LNCAP (cell line): ENCODE measurements around the gene OR9Q1.

Experiments used
- TF ChIP-seq, protein P1 (sequence below): fragments of 450-650 bp; IDR thresholded peaks from 2 replicates; pipeline ENCODE4 v1.5.1; 2017; ENCODE audit warnings: mild to moderate bottlenecking

OR9Q1 gene

DNA sequence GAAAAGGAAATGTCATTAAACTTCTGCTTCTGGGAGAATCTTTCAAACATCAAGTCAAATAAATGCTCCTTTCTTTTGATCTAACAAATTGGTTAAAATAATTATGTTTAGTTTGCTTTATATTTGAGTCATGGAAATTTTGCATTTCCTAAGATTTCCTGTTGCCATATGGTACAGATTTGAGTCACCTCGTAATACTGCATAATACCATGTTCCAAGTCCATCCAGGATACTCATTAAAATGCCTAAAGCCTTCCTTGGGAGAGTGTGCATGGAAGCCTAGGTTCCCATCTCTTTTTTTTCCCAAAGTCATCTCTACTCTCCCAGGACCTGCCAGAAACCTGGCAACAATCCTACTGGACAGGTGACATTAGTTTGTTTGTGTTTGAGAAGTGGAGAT is 97.4 kb downstream of the OR9Q1 start:
- TF ChIP-seq, protein P1, sequence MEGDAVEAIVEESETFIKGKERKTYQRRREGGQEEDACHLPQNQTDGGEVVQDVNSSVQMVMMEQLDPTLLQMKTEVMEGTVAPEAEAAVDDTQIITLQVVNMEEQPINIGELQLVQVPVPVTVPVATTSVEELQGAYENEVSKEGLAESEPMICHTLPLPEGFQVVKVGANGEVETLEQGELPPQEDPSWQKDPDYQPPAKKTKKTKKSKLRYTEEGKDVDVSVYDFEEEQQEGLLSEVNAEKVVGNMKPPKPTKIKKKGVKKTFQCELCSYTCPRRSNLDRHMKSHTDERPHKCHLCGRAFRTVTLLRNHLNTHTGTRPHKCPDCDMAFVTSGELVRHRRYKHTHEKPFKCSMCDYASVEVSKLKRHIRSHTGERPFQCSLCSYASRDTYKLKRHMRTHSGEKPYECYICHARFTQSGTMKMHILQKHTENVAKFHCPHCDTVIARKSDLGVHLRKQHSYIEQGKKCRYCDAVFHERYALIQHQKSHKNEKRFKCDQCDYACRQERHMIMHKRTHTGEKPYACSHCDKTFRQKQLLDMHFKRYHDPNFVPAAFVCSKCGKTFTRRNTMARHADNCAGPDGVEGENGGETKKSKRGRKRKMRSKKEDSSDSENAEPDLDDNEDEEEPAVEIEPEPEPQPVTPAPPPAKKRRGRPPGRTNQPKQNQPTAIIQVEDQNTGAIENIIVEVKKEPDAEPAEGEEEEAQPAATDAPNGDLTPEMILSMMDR, result no peak

DNA sequence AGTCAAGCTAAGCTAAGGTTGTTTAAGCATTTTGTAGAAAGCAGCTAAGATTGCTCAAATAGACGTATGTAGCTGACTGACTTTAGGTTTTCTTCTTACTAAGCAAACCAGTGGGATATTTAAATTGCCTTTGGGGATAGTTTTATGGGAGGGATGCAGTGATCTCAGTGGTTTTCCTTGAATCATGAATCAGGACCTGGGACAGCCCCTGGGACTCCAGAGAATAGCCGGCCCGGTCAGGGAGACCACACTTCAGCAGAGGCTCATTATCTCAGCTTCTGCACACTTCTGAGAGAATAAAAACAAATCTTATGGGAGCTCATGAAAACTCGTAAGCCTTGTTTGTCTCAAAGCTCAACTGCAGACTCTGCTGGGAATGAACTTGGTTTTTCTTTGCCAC is 101.8 kb downstream of the OR9Q1 start, which contains the start of gene OR9I1:
Gene OR9I1, minus strand, starts transcription at position 62 of the 400 bp plus-strand sequence. CDS start 6,086 bp downstream, outside the sequence.
- TF ChIP-seq, protein P1, result no peak

DNA sequence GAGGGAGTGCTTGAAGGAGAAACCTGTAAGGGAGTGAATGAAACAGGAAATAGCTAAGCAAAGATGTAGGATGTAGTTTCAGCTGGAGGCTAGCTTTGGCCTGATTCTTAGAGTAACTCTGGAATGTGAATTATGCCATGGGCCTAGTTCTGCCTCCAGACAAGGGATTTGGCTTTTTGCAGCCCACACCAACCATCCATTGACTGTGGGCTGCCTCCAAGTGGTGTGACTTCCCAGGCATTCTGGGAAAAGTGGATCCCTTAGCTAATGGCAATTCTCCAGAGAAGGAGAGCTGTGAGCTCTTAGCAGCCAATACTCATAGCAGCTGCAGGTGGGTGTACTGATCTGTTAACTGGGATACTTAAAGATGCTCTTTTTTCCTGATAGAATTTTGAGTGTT is 103.7 kb downstream of the OR9Q1 start:
- TF ChIP-seq, protein P1, result no peak

DNA sequence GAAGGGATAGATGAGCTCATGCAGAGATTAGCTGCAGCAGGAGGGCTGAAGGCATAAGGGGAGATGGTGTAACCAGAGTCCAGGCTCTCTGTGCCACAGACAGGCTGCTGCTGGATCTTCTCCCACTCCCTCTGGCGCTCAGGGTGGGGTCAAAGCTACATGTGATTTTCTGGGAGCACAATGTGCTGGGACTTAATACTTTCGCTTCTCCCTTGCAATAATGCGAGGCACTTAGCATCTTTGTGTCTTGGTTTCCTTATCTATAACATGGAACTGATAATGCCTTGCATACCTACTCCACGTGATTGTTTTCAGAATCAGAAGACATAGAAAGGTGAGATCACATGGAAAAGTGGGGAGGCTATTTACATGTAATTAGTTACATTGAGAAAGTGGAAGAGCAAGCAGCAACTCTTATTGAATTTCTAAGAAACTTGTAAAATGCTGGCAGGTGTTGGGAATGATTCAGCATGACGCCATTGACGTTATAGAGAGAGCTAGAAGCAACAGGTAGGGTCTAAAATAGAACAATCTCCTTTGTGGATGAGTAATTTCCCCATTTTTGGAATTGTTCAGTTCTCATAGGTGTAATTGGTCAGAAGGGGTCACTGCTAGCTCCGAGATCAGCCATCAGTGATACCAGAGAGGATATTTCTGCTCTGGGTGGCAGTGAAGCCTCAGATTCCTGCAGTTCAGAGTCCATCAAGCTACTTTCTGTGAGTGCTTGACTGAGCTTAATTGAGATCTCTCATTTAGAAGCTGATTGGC is 109.8 kb downstream of the OR9Q1 start:
- TF ChIP-seq, protein P1, result no peak

DNA sequence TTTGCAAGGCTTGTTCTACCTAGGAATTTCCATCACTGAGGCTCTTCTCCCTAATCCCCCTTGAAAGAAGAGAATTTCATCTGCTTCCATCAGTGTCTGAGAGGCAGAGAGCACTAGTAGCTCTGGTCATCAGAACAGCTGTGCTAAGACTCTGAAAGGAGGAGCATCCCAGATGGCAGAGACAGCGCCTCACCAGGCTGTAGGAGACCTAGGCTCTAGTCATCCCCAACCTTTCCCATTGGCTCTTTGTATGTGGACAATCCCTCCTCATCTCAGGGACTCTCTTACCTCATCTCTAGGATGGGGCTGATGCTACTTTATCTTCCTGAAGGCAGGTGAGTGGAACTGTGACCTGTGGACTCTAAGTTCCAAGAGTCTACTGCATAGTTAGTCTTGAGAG is 110.5 kb downstream of the OR9Q1 start:
- TF ChIP-seq, protein P1, result no peak

DNA sequence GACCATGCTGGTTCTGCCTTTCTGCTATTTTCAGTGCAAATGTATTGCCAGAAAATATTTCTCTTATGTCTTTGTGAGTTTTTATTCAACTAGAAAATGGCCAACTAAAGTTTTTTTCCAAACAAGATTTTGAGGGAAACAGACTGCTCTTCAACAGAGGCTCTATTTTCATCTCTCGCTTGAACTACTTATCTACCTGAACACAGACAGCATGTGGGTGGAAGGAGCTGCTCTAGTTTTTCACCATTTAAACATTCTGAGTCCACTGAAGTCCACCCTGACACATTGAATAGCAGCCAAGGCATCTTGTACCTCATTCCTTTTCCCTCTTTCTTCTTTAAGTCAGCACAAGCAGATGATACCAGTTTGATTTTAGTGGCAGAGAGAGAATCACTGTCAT is 111.5 kb downstream of the OR9Q1 start:
- TF ChIP-seq, protein P1, result no peak

DNA sequence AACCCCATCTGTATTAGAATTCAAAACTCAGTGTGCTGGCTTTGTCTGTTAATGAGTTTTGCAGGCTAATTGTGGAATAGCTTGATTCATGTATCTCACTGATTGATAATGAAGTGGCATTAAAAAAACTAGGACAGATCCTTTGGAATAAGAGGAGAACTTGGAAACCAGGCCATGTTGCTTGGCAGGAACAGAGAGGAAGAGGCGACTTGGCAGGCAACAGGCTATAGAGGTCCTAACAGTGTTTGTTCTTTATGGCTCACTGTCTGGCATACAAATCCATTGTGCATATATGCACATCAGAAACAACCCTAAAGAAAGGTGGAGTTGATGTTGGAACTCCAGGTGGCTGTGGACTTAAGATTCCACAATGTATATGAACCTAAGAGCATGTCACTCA is 119.1 kb downstream of the OR9Q1 start:
- TF ChIP-seq, protein P1, result no peak
